ENCODE results near the gene CDS2.

DNA sequence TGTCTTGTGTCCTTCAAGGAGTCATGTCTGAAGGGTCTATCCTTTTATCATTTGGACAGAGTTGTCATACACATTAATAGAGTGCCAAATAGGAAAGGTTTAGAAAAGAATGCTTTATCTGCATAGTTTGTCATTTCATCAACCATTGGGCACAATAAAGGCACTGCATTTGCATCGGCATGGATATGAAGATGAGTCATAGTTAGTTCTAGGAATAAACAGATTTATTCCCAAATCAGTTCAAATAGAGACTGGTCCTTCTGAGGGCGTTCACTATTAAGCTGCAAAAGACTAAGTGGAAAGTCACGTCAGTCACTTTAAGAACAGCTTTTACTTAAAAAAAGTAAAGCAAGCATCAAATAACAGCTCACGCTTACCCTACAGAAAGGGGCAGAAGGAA, 90.8 kb downstream of the CDS2 start:
- TF ChIP-seq CTCF (IDR thresholded peaks at IDR 0.05), result no peak
- TF ChIP-seq ZFX (IDR thresholded peaks at IDR 0.05; ENCODE audit: borderline replicate concordance), result no peak

Data from 22Rv1 (cell line).